ENCODE data around the gene SART3. TPM values are rescaled to one million over a fixed set of nuclear protein-coding genes. Genes with fewer than 3 reads are reported as not detected.

SART3 gene
- total and polyA plus RNA-seq, 2 of the 8 experiments (the other 6 are each of a cell fraction or from before 2014, with no cell fraction given) = 16.0 to 103 TPM

DNA sequence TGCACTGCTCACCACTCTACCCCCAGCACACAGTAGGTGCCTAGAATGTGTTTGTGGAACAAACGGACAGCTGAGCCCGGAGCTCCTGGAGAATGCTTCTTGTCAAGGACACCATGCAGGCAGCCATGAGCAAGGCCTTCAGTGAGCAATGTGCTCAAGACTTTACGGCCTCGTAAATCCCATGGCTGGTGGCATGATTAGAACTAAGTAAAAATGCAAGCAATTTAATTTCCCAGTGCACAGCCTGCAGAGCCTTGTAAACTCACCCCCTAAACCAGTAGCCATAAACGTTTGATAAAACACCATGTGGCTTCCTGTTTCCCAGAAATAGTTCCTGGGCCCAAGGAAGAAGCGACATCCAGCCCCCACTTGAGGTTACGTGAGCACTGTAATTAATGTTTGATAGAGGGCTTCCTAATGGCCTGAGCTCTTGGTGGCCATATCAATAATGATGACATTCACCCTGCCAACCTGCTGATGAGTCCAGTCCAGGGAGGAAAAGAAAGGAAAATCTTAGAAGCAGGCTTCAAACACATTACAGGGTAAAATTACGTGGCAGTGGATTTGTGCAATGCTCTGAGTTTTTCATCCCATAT, 82.3 kb downstream of the SART3 start:
- peaks cover 0 to 5% (median 3%) of the 10 kb centered on the region in 4 experiments; a peak in 3 of 7 replicates for H3K4me1 ChIP-seq (replicated peaks in 1 of 4; ENCODE audit: control insufficient read depth in 3 of 4, insufficient read depth in 4 of 4, low read length in 3 of 4)
- H2BK15ac ChIP-seq (ENCODE audit: low read length) = no peak overlapping the region
- no peak overlapping the region for H2BK12ac ChIP-seq (ENCODE audit: low read depth, low read length)
- H3K27me3 ChIP-seq (replicated peaks in 1 of 4; ENCODE audit: control insufficient read depth in 3 of 4, extremely low read depth in 1 of 4, insufficient read depth in 3 of 4, low read length in 3 of 4) = no peaks in the 10 kb centered on the region
- no peaks in the 10 kb centered on the region for H3K36me3 ChIP-seq (ENCODE audit: control insufficient read depth in 2 of 4, insufficient read depth in 4 of 4, low read length in 3 of 4)
- no peak overlapping the region for H3K4ac ChIP-seq (replicated peaks; ENCODE audit: insufficient read length, low read depth, low read length)
- no peaks in the 10 kb centered on the region for H4K20me1 ChIP-seq (replicated peaks in 1 of 2; ENCODE audit: control insufficient read depth in 1 of 2, insufficient read depth in 2 of 2, low read length in 2 of 2)
- POLR2A ChIA-PET (ENCODE audit: partially characterized antibody) = no interaction called here
- H4K5ac ChIP-seq (ENCODE audit: insufficient read length, low read depth, low read length) = no peak overlapping the region
- no peak overlapping the region for H3K18ac ChIP-seq (ENCODE audit: extremely low read depth, low read length)
- CTCF ChIA-PET (ENCODE audit: partially characterized antibody) = interaction anchor here (1.3 to 3.5 kb wide), 4 partner anchors 13 to 486 kb away, joined by 4 to 17 read pairs (median 8); no protein-coding TSS in a partner anchor
- FAIRE-seq (no peak), DNase-seq (ENCODE audit: low read depth in 1 of 2, low spot score in 2 of 2) (no peak)
- H3K56ac ChIP-seq (replicated peaks; ENCODE audit: insufficient read length, low read depth, low read length) = no peak overlapping the region
- H2AFZ ChIP-seq (ENCODE audit: low read length) = no peak overlapping the region
- no peak overlapping the region for H4K91ac ChIP-seq (replicated peaks; ENCODE audit: insufficient read length, low read length)
- WGBS, 2 experiments (ENCODE audit: extremely low coverage in 1 of 2, insufficient coverage in 1 of 2, insufficient read length in 1 of 2, insufficient replicate concordance in 2 of 2, low coverage in 1 of 2, low lambda C conversion rate in 2 of 2, missing lambda C conversion rate in 1 of 2) = 91% methylated on average over 8 of the region's 8 CpGs; no CpG with 5 or more reads in 1 of the 2 experiments
- 0 out of 2 replicates have a peak, but pooled peaks cover 2% of the 10 kb centered on the region for H3K23me2 ChIP-seq (ENCODE audit: low read depth, low read length)
- no peak overlapping the region for H3K4me2 ChIP-seq (ENCODE audit: insufficient read depth in 1 of 2, low read depth in 2 of 2, low read length in 2 of 2)
- H2BK5ac ChIP-seq (ENCODE audit: low read depth, low read length) = no peak overlapping the region
- H2BK120ac ChIP-seq (replicated peaks; ENCODE audit: low read depth, low read length) = no peak overlapping the region
- H3K14ac ChIP-seq (ENCODE audit: insufficient read length) = no peak overlapping the region
- no peak overlapping the region for H3K4me3 ChIP-seq (ENCODE audit: extremely low read depth in 1 of 4, insufficient read depth in 2 of 4, low read depth in 3 of 4, low read length in 4 of 4)
- H3K9ac ChIP-seq (replicated peaks in 1 of 4; ENCODE audit: extremely low read depth in 1 of 4, low read depth in 3 of 4, low read length in 3 of 4) = no peak overlapping the region
- no peaks in the 10 kb centered on the region for H3K79me1 ChIP-seq (ENCODE audit: low read depth, low read length)
- H3K79me2 ChIP-seq (ENCODE audit: control insufficient read depth in 1 of 2, insufficient read depth in 2 of 2, low read length in 2 of 2) = no peaks in the 10 kb centered on the region
- H4K8ac ChIP-seq (ENCODE audit: extremely low read depth, insufficient read depth, low read length) = no peak overlapping the region; the same call in 1 of the 2 replicates
- no peak overlapping the region for H3K23ac ChIP-seq (ENCODE audit: insufficient read length)
- no peak overlapping the region for H2AK5ac ChIP-seq (ENCODE audit: low read depth, low read length)
- no peak overlapping the region for H2BK20ac ChIP-seq (ENCODE audit: low read length)
- H3K27ac ChIP-seq (ENCODE audit: low read depth, low read length) = no peak overlapping the region
- no peaks in the 10 kb centered on the region for H3K9me3 ChIP-seq (ENCODE audit: insufficient read depth in 2 of 2, low read depth in 1 of 2, low read length in 1 of 2)
- TF ChIP-seq HDAC2 (IDR thresholded peaks at IDR 0.05; ENCODE audit: borderline replicate concordance in 1 of 2, low read depth in 2 of 2, low read length in 2 of 2) (no peak), CHD1 (IDR thresholded peaks at IDR 0.05; ENCODE audit: low read depth, low read length) (no peak), CBX8 (IDR thresholded peaks at IDR 0.05; ENCODE audit: borderline replicate concordance, low read depth, low read length) (no peak), YY1 (IDR thresholded peaks at IDR 0.05; ENCODE audit: low read depth, low read length) (no peak), NANOG (IDR thresholded peaks at IDR 0.05; ENCODE audit: insufficient read depth, low read depth, low read length, poor library complexity, severe bottlenecking) (no peak), ZNF274 (IDR thresholded peaks at IDR 0.05; ENCODE audit: borderline replicate concordance, extremely low read depth, low read length) (no peak), MAFK (IDR thresholded peaks at IDR 0.05; ENCODE audit: low read depth, low read length) (no peak), KDM4A (IDR thresholded peaks at IDR 0.05; ENCODE audit: low read depth, low read length, severe bottlenecking) (no peak), ASH2L (IDR thresholded peaks at IDR 0.05; ENCODE audit: low read length) (no peak), SRF (IDR thresholded peaks at IDR 0.05; ENCODE audit: low read depth, low read length) (no peak)
- TF ChIP-seq, protein P1, sequence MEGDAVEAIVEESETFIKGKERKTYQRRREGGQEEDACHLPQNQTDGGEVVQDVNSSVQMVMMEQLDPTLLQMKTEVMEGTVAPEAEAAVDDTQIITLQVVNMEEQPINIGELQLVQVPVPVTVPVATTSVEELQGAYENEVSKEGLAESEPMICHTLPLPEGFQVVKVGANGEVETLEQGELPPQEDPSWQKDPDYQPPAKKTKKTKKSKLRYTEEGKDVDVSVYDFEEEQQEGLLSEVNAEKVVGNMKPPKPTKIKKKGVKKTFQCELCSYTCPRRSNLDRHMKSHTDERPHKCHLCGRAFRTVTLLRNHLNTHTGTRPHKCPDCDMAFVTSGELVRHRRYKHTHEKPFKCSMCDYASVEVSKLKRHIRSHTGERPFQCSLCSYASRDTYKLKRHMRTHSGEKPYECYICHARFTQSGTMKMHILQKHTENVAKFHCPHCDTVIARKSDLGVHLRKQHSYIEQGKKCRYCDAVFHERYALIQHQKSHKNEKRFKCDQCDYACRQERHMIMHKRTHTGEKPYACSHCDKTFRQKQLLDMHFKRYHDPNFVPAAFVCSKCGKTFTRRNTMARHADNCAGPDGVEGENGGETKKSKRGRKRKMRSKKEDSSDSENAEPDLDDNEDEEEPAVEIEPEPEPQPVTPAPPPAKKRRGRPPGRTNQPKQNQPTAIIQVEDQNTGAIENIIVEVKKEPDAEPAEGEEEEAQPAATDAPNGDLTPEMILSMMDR (IDR thresholded peaks at IDR 0.05; ENCODE audit: control extremely low read depth in 1 of 3, insufficient read depth in 1 of 3, low read depth in 1 of 3, low read length in 3 of 3) = no peak

Data from H1 (cell line).